Globus pallidus (tissue), 1 donor: ENCODE measurements around the gene TBCB.
"Not testable (repeated sequence)": the region's sequence is repeated elsewhere in the genome, so short reads cannot be mapped to it uniquely, and the experiment has no call there.

Source experiments
- DNase-seq: peaks from one replicate; pipeline ENCODE4 v3.0.0-alpha.2; 2015; ENCODE audit warnings: low spot score

The TBCB gene

GRCh38 chr19:36173846-36174245 lies 58.6 kb downstream of the TBCB start:
- DNase-seq, result not testable (repeated sequence)
